Subcutaneous adipose tissue (tissue), 4 donors: Measurements from ENCODE around the gene ADAMTS16. TPM values are rescaled to one million over a fixed set of nuclear protein-coding genes. Genes with fewer than 3 reads are reported as not detected.

ENCODE experiments used
- total RNA-seq, 4 donors: library from RNA; depleted of rRNA; stranded (reverse); fragments of >200 nt; gene quantifications; one replicate each; pipeline ENCODE4 v1.1.0, GENCODE V29; 2016
- TF ChIP-seq, protein P1 (sequence below): fragments of 450-650 bp; IDR thresholded peaks from one replicate; pipeline ENCODE4 v1.5.1; 2016; ENCODE audit warnings: low read depth, mild to moderate bottlenecking, control low read depth, antibody characterized with exemption, moderate library complexity

The ADAMTS16 gene, protein sequence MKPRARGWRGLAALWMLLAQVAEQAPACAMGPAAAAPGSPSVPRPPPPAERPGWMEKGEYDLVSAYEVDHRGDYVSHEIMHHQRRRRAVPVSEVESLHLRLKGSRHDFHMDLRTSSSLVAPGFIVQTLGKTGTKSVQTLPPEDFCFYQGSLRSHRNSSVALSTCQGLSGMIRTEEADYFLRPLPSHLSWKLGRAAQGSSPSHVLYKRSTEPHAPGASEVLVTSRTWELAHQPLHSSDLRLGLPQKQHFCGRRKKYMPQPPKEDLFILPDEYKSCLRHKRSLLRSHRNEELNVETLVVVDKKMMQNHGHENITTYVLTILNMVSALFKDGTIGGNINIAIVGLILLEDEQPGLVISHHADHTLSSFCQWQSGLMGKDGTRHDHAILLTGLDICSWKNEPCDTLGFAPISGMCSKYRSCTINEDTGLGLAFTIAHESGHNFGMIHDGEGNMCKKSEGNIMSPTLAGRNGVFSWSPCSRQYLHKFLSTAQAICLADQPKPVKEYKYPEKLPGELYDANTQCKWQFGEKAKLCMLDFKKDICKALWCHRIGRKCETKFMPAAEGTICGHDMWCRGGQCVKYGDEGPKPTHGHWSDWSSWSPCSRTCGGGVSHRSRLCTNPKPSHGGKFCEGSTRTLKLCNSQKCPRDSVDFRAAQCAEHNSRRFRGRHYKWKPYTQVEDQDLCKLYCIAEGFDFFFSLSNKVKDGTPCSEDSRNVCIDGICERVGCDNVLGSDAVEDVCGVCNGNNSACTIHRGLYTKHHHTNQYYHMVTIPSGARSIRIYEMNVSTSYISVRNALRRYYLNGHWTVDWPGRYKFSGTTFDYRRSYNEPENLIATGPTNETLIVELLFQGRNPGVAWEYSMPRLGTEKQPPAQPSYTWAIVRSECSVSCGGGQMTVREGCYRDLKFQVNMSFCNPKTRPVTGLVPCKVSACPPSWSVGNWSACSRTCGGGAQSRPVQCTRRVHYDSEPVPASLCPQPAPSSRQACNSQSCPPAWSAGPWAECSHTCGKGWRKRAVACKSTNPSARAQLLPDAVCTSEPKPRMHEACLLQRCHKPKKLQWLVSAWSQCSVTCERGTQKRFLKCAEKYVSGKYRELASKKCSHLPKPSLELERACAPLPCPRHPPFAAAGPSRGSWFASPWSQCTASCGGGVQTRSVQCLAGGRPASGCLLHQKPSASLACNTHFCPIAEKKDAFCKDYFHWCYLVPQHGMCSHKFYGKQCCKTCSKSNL
- 1 to 10 TPM in 1 of 4 donors, under 1 TPM in 3; 0.66 to 2.0 (median 0.88) TPM for total RNA-seq

DNA sequence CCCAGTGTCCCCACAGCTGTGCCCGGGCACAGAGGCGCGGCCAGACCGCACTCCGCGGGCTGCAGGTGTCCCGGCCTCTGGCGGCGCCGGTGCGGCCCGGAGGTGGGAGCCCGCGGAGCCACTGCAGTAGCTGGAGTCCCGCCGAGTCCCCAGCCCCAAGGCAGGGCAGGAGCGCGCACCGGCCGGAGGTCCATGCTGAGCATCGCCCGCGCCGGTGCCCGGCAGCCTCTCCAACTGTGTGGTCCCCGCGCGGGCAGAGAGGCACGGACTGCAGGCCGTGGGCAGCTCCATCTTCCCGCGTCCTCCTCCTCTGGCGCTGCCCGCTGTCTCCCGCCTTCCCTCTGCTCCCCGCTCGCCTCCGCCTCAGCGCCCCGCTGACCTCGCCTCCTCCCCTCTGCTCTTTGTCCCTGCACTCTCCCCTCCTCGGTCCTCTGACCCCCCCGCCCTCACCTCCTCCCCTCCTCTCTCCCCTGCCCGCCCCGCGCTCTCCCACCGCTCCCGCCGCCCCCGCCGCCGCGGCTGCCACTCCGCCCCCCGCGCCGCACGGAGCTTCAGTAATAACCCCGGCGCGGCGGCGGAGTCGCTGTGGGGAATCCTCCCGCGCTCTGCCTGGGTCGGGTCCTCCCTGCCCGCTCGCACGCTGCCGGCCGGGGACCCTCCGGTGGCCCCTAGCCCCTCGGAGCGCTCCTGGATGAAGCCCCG, at the start of gene ADAMTS16:
TSS of gene ADAMTS16 (plus strand) at position 554 of the 702 bp plus-strand sequence. CDS start at position 692, 138 bp downstream.
- TF ChIP-seq, protein P1, sequence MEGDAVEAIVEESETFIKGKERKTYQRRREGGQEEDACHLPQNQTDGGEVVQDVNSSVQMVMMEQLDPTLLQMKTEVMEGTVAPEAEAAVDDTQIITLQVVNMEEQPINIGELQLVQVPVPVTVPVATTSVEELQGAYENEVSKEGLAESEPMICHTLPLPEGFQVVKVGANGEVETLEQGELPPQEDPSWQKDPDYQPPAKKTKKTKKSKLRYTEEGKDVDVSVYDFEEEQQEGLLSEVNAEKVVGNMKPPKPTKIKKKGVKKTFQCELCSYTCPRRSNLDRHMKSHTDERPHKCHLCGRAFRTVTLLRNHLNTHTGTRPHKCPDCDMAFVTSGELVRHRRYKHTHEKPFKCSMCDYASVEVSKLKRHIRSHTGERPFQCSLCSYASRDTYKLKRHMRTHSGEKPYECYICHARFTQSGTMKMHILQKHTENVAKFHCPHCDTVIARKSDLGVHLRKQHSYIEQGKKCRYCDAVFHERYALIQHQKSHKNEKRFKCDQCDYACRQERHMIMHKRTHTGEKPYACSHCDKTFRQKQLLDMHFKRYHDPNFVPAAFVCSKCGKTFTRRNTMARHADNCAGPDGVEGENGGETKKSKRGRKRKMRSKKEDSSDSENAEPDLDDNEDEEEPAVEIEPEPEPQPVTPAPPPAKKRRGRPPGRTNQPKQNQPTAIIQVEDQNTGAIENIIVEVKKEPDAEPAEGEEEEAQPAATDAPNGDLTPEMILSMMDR = no peak

DNA sequence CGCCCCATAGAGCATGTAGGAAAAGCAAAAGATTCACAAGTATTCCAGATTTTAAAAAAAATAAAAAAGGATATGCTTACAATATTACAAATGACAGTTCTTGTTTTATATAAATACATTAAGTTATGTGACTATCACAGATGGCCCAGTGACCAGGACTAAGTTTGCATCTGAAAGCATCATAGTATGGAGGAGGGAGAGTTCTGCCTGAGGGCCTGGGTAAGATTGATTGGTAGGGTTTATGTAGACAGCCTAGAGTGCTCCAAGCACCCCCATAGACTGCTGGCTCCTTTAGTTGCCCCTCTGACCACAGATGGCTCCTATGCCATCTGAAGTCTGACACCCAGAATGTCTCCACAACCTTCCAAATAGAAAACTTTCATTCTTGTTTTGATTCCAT, 48.0 kb upstream of the ADAMTS16 start:
- TF ChIP-seq, protein P1 = no peak

DNA sequence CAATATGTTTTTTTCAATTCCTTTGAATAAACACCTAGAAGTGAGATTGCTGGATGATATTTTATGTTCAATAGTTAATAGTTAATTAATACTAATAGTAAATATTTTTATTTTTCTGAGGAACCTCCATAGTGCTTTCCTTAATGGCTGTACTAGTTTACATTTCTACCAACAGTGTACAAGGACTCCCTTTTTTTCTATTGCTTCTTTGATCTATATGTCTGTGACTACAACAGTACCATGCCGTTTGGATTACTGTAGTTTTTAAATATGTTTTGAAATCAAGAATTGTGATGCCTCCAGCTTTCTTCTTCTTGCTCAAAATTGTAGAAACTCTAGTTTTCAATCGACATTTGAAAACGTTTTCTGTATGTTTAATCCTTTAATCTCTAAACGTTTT, 39.5 kb upstream of the ADAMTS16 start:
- TF ChIP-seq, protein P1 = no peak

DNA sequence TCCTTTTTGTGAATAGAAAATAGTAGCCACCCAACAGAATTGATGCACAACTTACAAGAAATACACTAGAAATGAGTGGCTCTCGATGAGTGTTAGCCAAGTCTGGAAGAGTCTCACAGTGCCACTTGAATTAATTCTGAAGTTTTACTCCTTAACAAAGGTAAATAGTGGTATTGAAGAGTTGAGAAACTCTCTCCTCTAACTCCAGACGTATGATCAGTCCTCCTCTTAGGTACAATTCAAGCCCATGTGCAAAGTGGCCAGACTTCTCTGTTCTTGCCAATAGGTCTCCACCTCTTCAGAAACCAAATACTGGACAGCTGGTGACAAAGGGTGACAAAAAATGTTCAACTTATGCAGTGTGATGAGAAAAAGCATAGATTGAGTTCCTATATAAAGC, 38.5 kb upstream of the ADAMTS16 start:
- TF ChIP-seq, protein P1 = no peak

DNA sequence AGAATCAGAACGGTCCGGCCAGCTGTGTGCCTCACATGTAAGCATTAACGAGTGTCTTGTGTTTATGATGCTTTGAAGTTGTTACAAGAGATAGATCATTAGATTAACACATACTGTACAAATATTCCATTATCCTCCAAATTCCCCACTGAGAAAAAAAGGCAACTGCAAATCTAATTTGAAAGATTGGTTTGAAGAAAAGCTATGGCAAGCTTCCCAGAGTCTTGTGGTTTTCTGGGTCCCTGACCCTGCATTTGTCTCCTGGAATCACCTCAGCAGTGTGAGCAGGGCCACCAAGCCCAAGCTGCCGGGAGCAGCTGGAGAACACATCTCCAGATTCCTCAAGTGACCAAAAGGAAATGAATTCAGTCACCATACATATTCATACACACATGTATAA, 36.9 kb upstream of the ADAMTS16 start:
- TF ChIP-seq, protein P1 = no peak

DNA sequence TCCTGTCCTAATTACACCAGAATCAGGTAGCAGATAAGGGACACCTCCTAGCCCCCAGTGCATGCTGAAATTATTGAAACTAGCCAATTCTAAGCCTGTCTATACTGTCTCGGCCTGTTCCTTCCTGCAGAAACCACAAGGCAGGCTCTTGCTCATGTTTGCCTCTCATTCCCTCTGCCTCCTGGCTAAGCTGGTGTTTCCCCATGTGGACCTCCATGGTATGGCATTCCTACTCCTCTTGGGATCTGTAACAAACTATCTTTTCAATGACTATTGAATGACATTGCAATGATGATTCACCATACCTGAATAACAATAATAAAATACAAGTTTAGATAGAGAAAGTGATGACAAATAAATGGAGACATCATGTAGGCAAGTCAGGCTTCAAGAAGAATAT, 35.6 kb upstream of the ADAMTS16 start:
- TF ChIP-seq, protein P1 = no peak
